ENCODE measurements around the gene SLC38A10. TPM values are rescaled to one million over a fixed set of nuclear protein-coding genes. Genes with fewer than 3 reads are reported as not detected.
A peak's percentile ranks its signal among the peaks of the same experiment; 100 is the strongest.
"Not testable (repeated sequence)": the region's sequence is repeated elsewhere in the genome, so short reads cannot be mapped to it uniquely, and the experiment has no call there.

The SLC38A10 gene
- total RNA-seq, 1 donor from 2014 or later, result 116 TPM

DNA sequence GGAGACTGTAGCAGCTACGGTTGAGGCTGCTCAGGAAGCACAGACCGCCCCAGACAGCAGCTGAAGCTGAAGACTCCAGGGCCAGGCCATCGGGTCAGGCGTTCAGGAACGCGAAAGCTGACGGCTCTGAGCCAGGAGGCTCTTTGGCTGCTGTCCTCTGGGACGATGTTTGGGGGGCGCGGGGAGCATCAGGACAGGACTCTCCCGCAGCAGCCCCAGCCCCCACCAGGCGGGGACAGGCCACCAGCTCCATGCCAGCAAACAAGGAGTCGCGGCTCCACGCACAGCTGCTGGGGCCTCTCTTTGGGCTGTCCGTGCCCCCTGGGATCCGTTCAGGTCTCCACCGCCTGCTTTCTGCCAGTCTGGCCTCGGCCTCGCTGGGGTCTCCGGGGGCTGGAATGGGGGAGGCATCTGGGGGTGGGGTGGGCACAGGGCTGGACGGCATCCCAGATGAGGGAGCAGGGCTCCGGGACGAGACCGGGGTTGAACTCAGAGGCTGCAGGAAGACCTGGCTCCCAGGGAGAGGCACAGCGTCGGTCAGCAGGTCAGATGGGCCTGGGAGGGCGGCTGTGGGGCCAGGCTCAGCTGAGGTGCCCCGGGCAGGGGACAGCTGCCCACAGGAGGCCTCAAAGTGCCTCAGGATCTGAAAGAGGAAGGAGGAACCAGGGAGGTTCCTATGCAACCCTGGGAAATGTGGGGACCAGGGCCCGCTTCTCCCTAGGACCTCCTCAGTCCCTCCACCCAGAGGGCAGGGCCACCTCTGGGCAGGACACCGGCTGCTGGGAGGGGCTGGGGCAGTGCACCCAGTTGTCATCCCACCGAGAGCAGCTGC is 66.1 kb downstream of the SLC38A10 start:
- Mint-ChIP-seq H3K36me3 (ENCODE audit: low read depth) (peaks cover 19% of the 10 kb centered on the region), H3K4me3 (ENCODE audit: unreplicated experiment) (no peak overlapping the region), H3K27ac (ENCODE audit: unreplicated experiment) (no peak overlapping the region), H3K4me1 (ENCODE audit: low read depth) (no peaks in the 10 kb centered on the region), H3K9me3 (ENCODE audit: low read depth) (no peaks in the 10 kb centered on the region), H3K27me3 (ENCODE audit: low read depth) (no peaks in the 10 kb centered on the region)
- DNase-seq (ENCODE audit: low spot score), result no peak
- TF ChIP-seq CTCF (IDR thresholded peaks at IDR 0.05), result no peak

- no peaks in the 10 kb centered on the region for H3K27me3 Mint-ChIP-seq (ENCODE audit: low read depth)
- H3K9me3 Mint-ChIP-seq (ENCODE audit: low read depth), result no peaks in the 10 kb centered on the region
- peaks cover 19% of the 10 kb centered on the region for H3K36me3 Mint-ChIP-seq (ENCODE audit: low read depth)
- H3K4me3 Mint-ChIP-seq (ENCODE audit: unreplicated experiment), result no peak overlapping the region
- H3K27ac Mint-ChIP-seq (ENCODE audit: unreplicated experiment), result no peak overlapping the region
- DNase-seq (ENCODE audit: low spot score), result no peak
- peaks cover 5% of the 10 kb centered on the region for H3K4me1 Mint-ChIP-seq (ENCODE audit: low read depth)
- TF ChIP-seq CTCF (IDR thresholded peaks at IDR 0.05), result no peak
These were observed 66.7 kb downstream of the SLC38A10 start for GRCh38 chr17:81228420-81228819.

GRCh38 chr17:81227630-81228029 is 67.5 kb downstream of the SLC38A10 start:
- not testable (repeated sequence) for H3K27me3 Mint-ChIP-seq (ENCODE audit: low read depth); H3K27ac Mint-ChIP-seq (ENCODE audit: unreplicated experiment); DNase-seq (ENCODE audit: low spot score); H3K9me3 Mint-ChIP-seq (ENCODE audit: low read depth); H3K4me1 Mint-ChIP-seq (ENCODE audit: low read depth); H3K4me3 Mint-ChIP-seq (ENCODE audit: unreplicated experiment)
- H3K36me3 Mint-ChIP-seq (ENCODE audit: low read depth), result peaks cover 19% of the 10 kb centered on the region

DNA sequence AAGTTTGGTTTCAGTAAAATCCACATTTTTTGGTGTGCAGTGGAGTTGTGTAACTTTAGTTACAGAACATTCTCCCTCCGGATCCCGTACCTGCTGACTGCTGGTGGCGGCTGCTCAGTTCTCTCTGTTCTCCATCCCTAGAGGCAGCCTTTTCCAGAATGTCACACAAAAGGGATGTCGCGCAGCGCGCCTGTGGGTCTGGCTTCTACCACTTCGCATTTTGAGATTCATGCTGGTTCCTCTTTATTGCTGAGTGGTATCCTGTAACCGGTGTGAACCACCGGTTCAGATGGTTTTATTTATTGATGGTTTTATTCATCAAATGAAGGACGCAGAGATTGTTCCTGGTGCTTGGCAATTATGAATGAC is 71.4 kb downstream of the SLC38A10 start:
- no peaks in the 10 kb centered on the region for H3K27me3 Mint-ChIP-seq (ENCODE audit: low read depth)
- H3K27ac Mint-ChIP-seq (ENCODE audit: unreplicated experiment), result peak overlapping the region; percentile 85
- peaks cover 7% of the 10 kb centered on the region for H3K36me3 Mint-ChIP-seq (ENCODE audit: low read depth)
- H3K9me3 Mint-ChIP-seq (ENCODE audit: low read depth), result no peaks in the 10 kb centered on the region
- TF ChIP-seq CTCF (IDR thresholded peaks at IDR 0.05), result no peak
- peak overlapping the region; percentile 79 for H3K4me3 Mint-ChIP-seq (ENCODE audit: unreplicated experiment)
- peaks cover 17% of the 10 kb centered on the region for H3K4me1 Mint-ChIP-seq (ENCODE audit: low read depth)
- no peak for DNase-seq (ENCODE audit: low spot score)

- H3K27me3 Mint-ChIP-seq (ENCODE audit: low read depth), result no peaks in the 10 kb centered on the region
- no peak for TF ChIP-seq CTCF (IDR thresholded peaks at IDR 0.05)
- H3K4me1 Mint-ChIP-seq (ENCODE audit: low read depth), result peaks cover 17% of the 10 kb centered on the region
- peaks cover 3% of the 10 kb centered on the region for H3K36me3 Mint-ChIP-seq (ENCODE audit: low read depth)
- peak within 1 kb of the TSS; percentile 79 for H3K4me3 Mint-ChIP-seq (ENCODE audit: unreplicated experiment)
- no peaks in the 10 kb centered on the region for H3K9me3 Mint-ChIP-seq (ENCODE audit: low read depth)
- H3K27ac Mint-ChIP-seq (ENCODE audit: unreplicated experiment), result peak within 1 kb of the TSS; percentile 85
- DNase-seq (ENCODE audit: low spot score), result peak; percentile 99
These were observed 72.0 kb downstream of the SLC38A10 start, which contains the start of gene CEP131 for GRCh38 chr17:81222906-81223761. Gene CEP131 (minus strand): TSS chr17:81222965. CDS start chr17:81220056, 2,909 bp downstream.
